ENCODE data around the gene TXNDC16. TPM values are rescaled to one million over a fixed set of nuclear protein-coding genes. Genes with fewer than 3 reads are reported as not detected.

The TXNDC16 gene
- total RNA-seq, 1 donor from 2014 or later = 22.6 TPM

- Histone ChIP-seq H3K4me3 (no peak overlapping the region), H3F3A (ENCODE audit: low read depth) (peaks cover 2% of the 10 kb centered on the region), H3K79me2 (ENCODE audit: low read depth) (no peaks in the 10 kb centered on the region), H3K27me3 (no peaks in the 10 kb centered on the region), H3K36me3 (peaks cover 4% of the 10 kb centered on the region), H3K27ac (no peak overlapping the region), H3K9me3 (ENCODE audit: low read depth) (no peaks in the 10 kb centered on the region), H3K4me2 (no peak overlapping the region), H2AFZ (replicated peaks) (no peak overlapping the region), H3K9ac (no peak overlapping the region), H4K20me1 (ENCODE audit: low read depth) (no peaks in the 10 kb centered on the region), H3K4me1 (no peaks in the 10 kb centered on the region)
- H3K9me3 Mint-ChIP-seq = no peaks in the 10 kb centered on the region
- no peak overlapping the region for H3K27ac Mint-ChIP-seq
- DNase-seq (ENCODE audit: low spot score) = no peak
- no peak overlapping the region for H3K4me3 Mint-ChIP-seq
- TF ChIP-seq EZH2phosphoT487 (IDR thresholded peaks at IDR 0.05) = no peak
- H3K27me3 Mint-ChIP-seq (ENCODE audit: insufficient read depth, low read depth) = no peaks in the 10 kb centered on the region
- H3K36me3 Mint-ChIP-seq = peaks cover 4% of the 10 kb centered on the region
- H3K4me1 Mint-ChIP-seq = no peaks in the 10 kb centered on the region
Measured at GRCh38 chr14:52536269-52536668, 16.0 kb downstream of the TXNDC16 start.

DNA sequence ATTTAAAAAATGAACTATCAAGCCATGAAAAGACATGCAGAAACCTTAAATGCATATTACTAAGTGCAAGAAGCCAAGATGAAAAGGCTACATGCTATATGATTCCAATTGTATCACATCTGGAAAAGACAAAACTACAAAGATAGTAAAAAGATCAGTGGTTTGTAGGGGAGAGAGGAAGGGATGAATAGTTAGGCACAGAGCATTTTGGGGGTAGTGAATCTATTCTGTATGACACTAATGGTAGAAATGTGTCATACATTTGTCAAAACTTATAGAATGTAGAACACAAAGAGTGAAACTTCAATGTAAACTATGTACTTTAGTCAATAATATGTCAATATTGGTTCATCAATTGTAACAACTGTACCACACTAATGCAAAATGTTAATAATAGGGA, 20.8 kb downstream of the TXNDC16 start:
- Histone ChIP-seq H3K4me1 (no peaks in the 10 kb centered on the region), H4K20me1 (ENCODE audit: low read depth) (no peaks in the 10 kb centered on the region), H3K4me3 (no peak overlapping the region), H3F3A (ENCODE audit: low read depth) (peaks cover 16% of the 10 kb centered on the region), H3K27ac (no peak overlapping the region), H3K27me3 (no peaks in the 10 kb centered on the region), H3K4me2 (no peak overlapping the region), H3K9ac (no peak overlapping the region), H3K79me2 (ENCODE audit: low read depth) (no peaks in the 10 kb centered on the region), H3K9me3 (ENCODE audit: low read depth) (no peaks in the 10 kb centered on the region), H3K36me3 (no peaks in the 10 kb centered on the region), H2AFZ (replicated peaks) (no peak overlapping the region)
- H3K27ac Mint-ChIP-seq = no peak overlapping the region
- H3K27me3 Mint-ChIP-seq (ENCODE audit: insufficient read depth, low read depth) = no peaks in the 10 kb centered on the region
- no peak for DNase-seq (ENCODE audit: low spot score)
- H3K9me3 Mint-ChIP-seq = no peaks in the 10 kb centered on the region
- H3K36me3 Mint-ChIP-seq = peaks cover 4% of the 10 kb centered on the region
- H3K4me1 Mint-ChIP-seq = no peaks in the 10 kb centered on the region
- TF ChIP-seq EZH2 (IDR thresholded peaks at IDR 0.05) (no peak), EZH2phosphoT487 (IDR thresholded peaks at IDR 0.05) (no peak)
- TF ChIP-seq, protein P1, sequence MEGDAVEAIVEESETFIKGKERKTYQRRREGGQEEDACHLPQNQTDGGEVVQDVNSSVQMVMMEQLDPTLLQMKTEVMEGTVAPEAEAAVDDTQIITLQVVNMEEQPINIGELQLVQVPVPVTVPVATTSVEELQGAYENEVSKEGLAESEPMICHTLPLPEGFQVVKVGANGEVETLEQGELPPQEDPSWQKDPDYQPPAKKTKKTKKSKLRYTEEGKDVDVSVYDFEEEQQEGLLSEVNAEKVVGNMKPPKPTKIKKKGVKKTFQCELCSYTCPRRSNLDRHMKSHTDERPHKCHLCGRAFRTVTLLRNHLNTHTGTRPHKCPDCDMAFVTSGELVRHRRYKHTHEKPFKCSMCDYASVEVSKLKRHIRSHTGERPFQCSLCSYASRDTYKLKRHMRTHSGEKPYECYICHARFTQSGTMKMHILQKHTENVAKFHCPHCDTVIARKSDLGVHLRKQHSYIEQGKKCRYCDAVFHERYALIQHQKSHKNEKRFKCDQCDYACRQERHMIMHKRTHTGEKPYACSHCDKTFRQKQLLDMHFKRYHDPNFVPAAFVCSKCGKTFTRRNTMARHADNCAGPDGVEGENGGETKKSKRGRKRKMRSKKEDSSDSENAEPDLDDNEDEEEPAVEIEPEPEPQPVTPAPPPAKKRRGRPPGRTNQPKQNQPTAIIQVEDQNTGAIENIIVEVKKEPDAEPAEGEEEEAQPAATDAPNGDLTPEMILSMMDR (IDR thresholded peaks at IDR 0.05) = no peak
- H3K4me3 Mint-ChIP-seq = no peak overlapping the region

- Histone ChIP-seq H3K4me3 (no peak overlapping the region), H3K79me2 (ENCODE audit: low read depth) (no peaks in the 10 kb centered on the region), H3K9me3 (ENCODE audit: low read depth) (no peaks in the 10 kb centered on the region), H3K4me2 (no peak overlapping the region), H4K20me1 (ENCODE audit: low read depth) (no peaks in the 10 kb centered on the region), H3K27ac (no peak overlapping the region), H3K9ac (no peak overlapping the region), H3K36me3 (no peaks in the 10 kb centered on the region), H2AFZ (replicated peaks) (no peak overlapping the region), H3F3A (ENCODE audit: low read depth) (peaks cover 16% of the 10 kb centered on the region), H3K27me3 (no peaks in the 10 kb centered on the region), H3K4me1 (no peaks in the 10 kb centered on the region)
- Mint-ChIP-seq H3K36me3 (no peaks in the 10 kb centered on the region), H3K27me3 (ENCODE audit: insufficient read depth, low read depth) (no peaks in the 10 kb centered on the region), H3K9me3 (no peaks in the 10 kb centered on the region), H3K27ac (no peak overlapping the region), H3K4me3 (no peak overlapping the region), H3K4me1 (no peaks in the 10 kb centered on the region)
- no peak for DNase-seq (ENCODE audit: low spot score)
- TF ChIP-seq EZH2phosphoT487 (IDR thresholded peaks at IDR 0.05) (no peak), EZH2 (IDR thresholded peaks at IDR 0.05) (no peak)
- TF ChIP-seq, protein P1 (IDR thresholded peaks at IDR 0.05) = no peak
Measured at GRCh38 chr14:52527052-52527451, 25.3 kb downstream of the TXNDC16 start.

- Histone ChIP-seq H3K36me3 (no peaks in the 10 kb centered on the region), H3K79me2 (ENCODE audit: low read depth) (no peaks in the 10 kb centered on the region), H3F3A (ENCODE audit: low read depth) (no peaks in the 10 kb centered on the region), H3K4me2 (no peak overlapping the region), H3K9me3 (ENCODE audit: low read depth) (no peaks in the 10 kb centered on the region), H3K27ac (no peak overlapping the region), H3K27me3 (no peaks in the 10 kb centered on the region), H3K9ac (no peak overlapping the region), H3K4me3 (no peak overlapping the region), H4K20me1 (ENCODE audit: low read depth) (no peaks in the 10 kb centered on the region), H2AFZ (replicated peaks) (no peak overlapping the region), H3K4me1 (no peaks in the 10 kb centered on the region)
- Mint-ChIP-seq H3K4me3 (no peak overlapping the region), H3K36me3 (no peaks in the 10 kb centered on the region), H3K27me3 (ENCODE audit: insufficient read depth, low read depth) (no peaks in the 10 kb centered on the region), H3K27ac (no peak overlapping the region), H3K4me1 (no peaks in the 10 kb centered on the region), H3K9me3 (no peaks in the 10 kb centered on the region)
- DNase-seq (ENCODE audit: low spot score) = no peak
- TF ChIP-seq EZH2phosphoT487 (IDR thresholded peaks at IDR 0.05) (no peak), EZH2 (IDR thresholded peaks at IDR 0.05) (no peak)
- TF ChIP-seq, protein P1 (IDR thresholded peaks at IDR 0.05) = no peak
Measured at GRCh38 chr14:52522581-52523345, 29.5 kb downstream of the TXNDC16 start.

Measured in neural progenitor cell (in vitro differentiated cells).